ENCODE data around the gene PCDHB3. TPM values are rescaled to one million over a fixed set of nuclear protein-coding genes. Genes with fewer than 3 reads are reported as not detected.

PCDHB3 gene
- total RNA-seq (2012; rRNA removed) (under 0.01 and 0.18 TPM in 2 replicates), polyA plus RNA-seq (2012; rRNA removed) (0.10 and 0.12 TPM in 2 replicates), Bru-seq, nascent RNA (percentile 37 among the genes with signal in this experiment), BruChase-seq, experiment 1, labeled RNA remaining after a 6-hour chase (percentile 45 among the genes with signal in this experiment), BruChase-seq, experiment 2, labeled RNA remaining after a 2-hour chase (percentile 44 among the genes with signal in this experiment)
- polyA plus RNA-seq (2012; cell fraction: cytosol; rRNA removed), result 0.08 and 0.14 TPM in 2 replicates
- polyA plus RNA-seq (2012; cell fraction: nucleus; rRNA removed; ENCODE audit: low replicate concordance), result 0.05 and 0.13 TPM in 2 replicates
- long read RNA-seq, partial matches to known transcripts, result 0 of 1 reads
- long read RNA-seq, other reads (novel, unspliced or antisense), result 0 of 1 reads

GRCh38 chr5:141100243-141100805 lies at the start of gene PCDHB3:
PCDHB3 (plus strand) TSS chr5:141100473; CDS start chr5:141100650, 177 bp downstream.
- Histone ChIP-seq H3K4me1 (ENCODE audit: control insufficient read depth, insufficient read depth, low read length) (no peaks in the 10 kb centered on the region), H2BK15ac (ENCODE audit: low read depth, low read length) (no peak within 1 kb of the TSS), H3K36me3 (ENCODE audit: control insufficient read depth, insufficient read depth, low read length) (no peaks in the 10 kb centered on the region), H4K20me1 (ENCODE audit: insufficient read depth, low read length) (no peaks in the 10 kb centered on the region), H3K18ac (ENCODE audit: low read depth, low read length) (no peak within 1 kb of the TSS), H4K91ac (ENCODE audit: insufficient read depth, low read depth, low read length) (no peak within 1 kb of the TSS), H4K5ac (ENCODE audit: low read depth, low read length) (no peak within 1 kb of the TSS), H3K27ac (ENCODE audit: insufficient read depth, low read length) (no peak within 1 kb of the TSS), H3K14ac (replicated peaks; ENCODE audit: low read depth, low read length) (no peak within 1 kb of the TSS), H2BK20ac (ENCODE audit: low read depth, low read length) (no peak within 1 kb of the TSS), H2AK9ac (replicated peaks; ENCODE audit: low read depth, low read length, poor library complexity) (no peak within 1 kb of the TSS), H3K23ac (ENCODE audit: low read depth, low read length) (no peak within 1 kb of the TSS), H3K56ac (ENCODE audit: extremely low read depth, insufficient read depth, low read length) (no peak within 1 kb of the TSS), H2AK5ac (ENCODE audit: low read depth, low read length) (no peak within 1 kb of the TSS), H3K27me3 (ENCODE audit: control insufficient read depth, insufficient read depth, low read length) (no peaks in the 10 kb centered on the region), H3K79me1 (ENCODE audit: low read depth in 1 of 2, low read length in 2 of 2) (no peaks in the 10 kb centered on the region), H2AFZ (replicated peaks; ENCODE audit: low read length, poor library complexity) (no peak within 1 kb of the TSS), H4K8ac (ENCODE audit: low read depth in 2 of 2, low read length in 2 of 2) (no peak within 1 kb of the TSS), H2BK120ac (ENCODE audit: low read depth, low read length) (no peak within 1 kb of the TSS), H3K4ac (ENCODE audit: low read depth, low read length) (no peak within 1 kb of the TSS), H3K4me3 (ENCODE audit: insufficient read depth, low read depth, low read length) (0 out of 2 replicates have a peak within 1 kb of the TSS, but pooled peaks have one; percentile 28), H3K9ac (ENCODE audit: low read depth, low read length) (no peak within 1 kb of the TSS), H3K9me1 (ENCODE audit: insufficient read depth, low read length) (no peaks in the 10 kb centered on the region), H3K4me2 (ENCODE audit: low read depth, low read length) (no peak within 1 kb of the TSS), H2BK5ac (ENCODE audit: low read depth, low read length, poor library complexity, severe bottlenecking) (no peak within 1 kb of the TSS), H3K9me3 (ENCODE audit: control insufficient read depth, insufficient read depth, low read length) (peaks cover 18% of the 10 kb centered on the region)
- ATAC-seq (ENCODE audit: low read depth) (no peak), DNase-seq (peak; percentile 16)
- dilution Hi-C loops (cut with HindIII; ENCODE audit: low sequenced_read_pairs, unreplicated experiment) (no loop called here), intact Hi-C loops (cut with micrococcal nuclease) (no loop called here), in situ Hi-C loops (cut with MboI; ENCODE audit: low sequenced_read_pairs) (no loop called here)
- ChIA-PET POLR2A (ENCODE audit: unreplicated experiment) (no interaction called here), CTCF (no interaction called here)
- peak; percentile 20; the same call in 1 of the 2 replicates for TF ChIP-seq CTCF (conservative IDR thresholded peaks at IDR 0.05; ENCODE audit: low read depth, low read length)
- TF ChIP-seq CHD1 (IDR thresholded peaks at IDR 0.05; ENCODE audit: low read depth, low read length), result no peak
- TF ChIP-seq MAZ (IDR thresholded peaks at IDR 0.05; ENCODE audit: borderline replicate concordance, low read depth, low read length), result no peak
- no TSS peak for BruUV-seq (replicated peaks)
- WGBS, 2 experiments (ENCODE audit: extremely low coverage in 2 of 2, insufficient read length in 1 of 2), result 11% methylated on average over 5 of the region's 19 CpGs; no CpG with 5 or more reads in 1 of the 2 experiments
